OCI-LY3 (cell line): ENCODE results near the gene TRAPPC1.

Experiments used
- EZH2phosphoT487 ChIP-seq: fragments of 200-600 bp; shearing (Covaris generic); IDR thresholded peaks from 2 replicates; pipeline ENCODE4 v1.6.1; 2018; ENCODE audit warnings: antibody characterized with exemption, mixed run types, low read depth
- TF ChIP-seq, protein P1 (sequence below): fragments of 200-600, 300-600 bp; sonication (generic); IDR thresholded peaks from 2 replicates; pipeline ENCODE4 v1.5.1; 2014; ENCODE audit warnings: antibody characterized with exemption, low read length, low read depth

DNA sequence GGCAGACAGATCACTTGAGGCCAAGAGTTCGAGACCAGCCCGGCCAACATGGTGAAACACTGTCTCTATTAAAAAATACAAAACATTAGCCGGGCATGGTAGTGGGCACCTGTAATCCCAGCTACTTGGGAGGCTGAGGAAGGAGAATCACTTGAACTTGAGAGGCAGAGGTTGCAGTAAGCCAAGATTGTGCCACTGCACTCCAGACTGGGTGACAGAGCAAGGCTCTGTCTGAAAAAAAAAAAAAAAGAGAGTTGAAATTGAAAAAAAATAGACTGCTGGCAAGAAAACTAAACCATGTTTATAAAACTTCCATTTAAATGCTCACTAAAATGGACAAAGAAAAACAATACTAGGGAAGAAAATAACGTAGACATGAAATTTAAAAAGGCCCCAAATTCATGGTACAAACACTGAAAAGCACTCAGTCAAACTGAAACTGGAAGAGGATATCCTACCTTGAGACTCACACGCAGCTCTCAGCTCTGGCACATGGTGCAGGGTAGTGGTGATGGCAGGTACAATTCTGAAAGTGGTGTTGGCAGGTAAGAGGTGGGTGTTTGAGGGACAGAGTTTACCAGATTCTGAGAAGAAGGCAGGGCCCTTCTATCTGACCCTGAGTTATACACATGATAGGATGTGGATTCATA, 19.5 kb upstream of the TRAPPC1 start:
- TF ChIP-seq, protein P1, sequence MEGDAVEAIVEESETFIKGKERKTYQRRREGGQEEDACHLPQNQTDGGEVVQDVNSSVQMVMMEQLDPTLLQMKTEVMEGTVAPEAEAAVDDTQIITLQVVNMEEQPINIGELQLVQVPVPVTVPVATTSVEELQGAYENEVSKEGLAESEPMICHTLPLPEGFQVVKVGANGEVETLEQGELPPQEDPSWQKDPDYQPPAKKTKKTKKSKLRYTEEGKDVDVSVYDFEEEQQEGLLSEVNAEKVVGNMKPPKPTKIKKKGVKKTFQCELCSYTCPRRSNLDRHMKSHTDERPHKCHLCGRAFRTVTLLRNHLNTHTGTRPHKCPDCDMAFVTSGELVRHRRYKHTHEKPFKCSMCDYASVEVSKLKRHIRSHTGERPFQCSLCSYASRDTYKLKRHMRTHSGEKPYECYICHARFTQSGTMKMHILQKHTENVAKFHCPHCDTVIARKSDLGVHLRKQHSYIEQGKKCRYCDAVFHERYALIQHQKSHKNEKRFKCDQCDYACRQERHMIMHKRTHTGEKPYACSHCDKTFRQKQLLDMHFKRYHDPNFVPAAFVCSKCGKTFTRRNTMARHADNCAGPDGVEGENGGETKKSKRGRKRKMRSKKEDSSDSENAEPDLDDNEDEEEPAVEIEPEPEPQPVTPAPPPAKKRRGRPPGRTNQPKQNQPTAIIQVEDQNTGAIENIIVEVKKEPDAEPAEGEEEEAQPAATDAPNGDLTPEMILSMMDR = no peak
- no peak for TF ChIP-seq EZH2phosphoT487
